AML-193 (cell line): ENCODE measurements around the gene SPRYD4.
"Not testable (repeated sequence)": the region's sequence is repeated elsewhere in the genome, so short reads cannot be mapped to it uniquely, and the experiment has no call there.

Experiments
- DNase-seq, 2 experiments: peaks; one replicate each; lab custom pipeline; 2025; lab: John Stamatoyannopoulos, UW

Gene SPRYD4

DNA sequence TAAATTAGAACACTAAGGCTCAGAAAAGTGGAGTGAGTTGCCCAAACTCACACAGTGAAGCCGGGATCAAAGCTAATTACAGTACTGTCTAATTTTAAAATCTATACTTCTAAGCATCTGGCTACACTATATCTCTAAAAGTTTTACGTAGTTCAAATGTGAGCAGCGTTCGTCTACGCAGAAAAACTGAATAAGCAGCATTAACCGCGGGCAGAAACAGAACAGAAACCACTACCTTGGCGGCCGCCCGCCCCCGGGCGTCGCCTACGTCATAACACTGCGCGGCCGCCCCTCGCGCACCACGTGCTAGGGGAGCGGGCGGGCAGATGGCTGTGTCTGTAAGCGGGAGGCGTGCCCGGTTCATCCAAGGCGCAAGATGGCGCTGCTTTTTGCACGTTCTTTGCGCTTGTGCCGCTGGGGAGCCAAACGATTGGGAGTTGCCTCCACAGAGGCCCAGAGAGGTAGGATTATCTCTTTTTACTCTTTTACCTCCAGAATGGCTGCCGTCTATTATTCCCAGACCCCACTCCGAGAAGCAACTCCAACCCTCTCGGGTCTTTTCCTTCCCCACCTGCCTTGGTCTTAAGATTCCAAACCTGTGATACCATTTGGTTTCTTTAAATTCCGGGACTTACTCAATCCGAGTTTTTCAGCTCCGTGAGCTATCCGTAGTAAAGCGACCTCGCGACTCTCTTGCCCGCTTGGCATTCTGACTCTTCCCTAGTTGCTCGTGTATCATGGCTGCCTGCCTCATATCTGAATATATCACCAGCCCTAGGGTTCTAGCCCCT lies at the start of gene SPRYD4:
SPRYD4 (plus strand) TSS at position 363 of the 791 bp plus-strand sequence; CDS start at position 377, 14 bp downstream.
- peak; percentile 83 to 91 for DNase-seq

DNA sequence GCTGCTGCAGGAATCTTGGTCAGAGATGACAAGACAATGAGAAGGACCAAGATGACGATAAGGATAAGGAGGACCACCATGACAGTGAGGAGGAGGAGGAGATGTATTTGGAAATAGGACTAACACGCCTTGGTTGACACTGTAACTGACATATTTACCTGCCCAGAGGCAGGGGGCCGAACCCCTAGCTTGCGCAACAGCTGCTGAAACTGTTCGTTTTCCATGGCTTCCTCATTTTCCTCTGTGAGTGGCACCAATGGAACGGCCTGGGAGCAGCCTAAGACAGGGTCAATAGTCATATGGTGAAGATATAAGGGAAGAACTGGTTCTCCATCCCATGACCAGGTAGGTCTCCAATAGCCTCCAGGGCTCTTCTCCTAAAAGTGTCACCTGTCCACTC lies 48.0 kb upstream of the SPRYD4 start:
- no peak for DNase-seq

DNA sequence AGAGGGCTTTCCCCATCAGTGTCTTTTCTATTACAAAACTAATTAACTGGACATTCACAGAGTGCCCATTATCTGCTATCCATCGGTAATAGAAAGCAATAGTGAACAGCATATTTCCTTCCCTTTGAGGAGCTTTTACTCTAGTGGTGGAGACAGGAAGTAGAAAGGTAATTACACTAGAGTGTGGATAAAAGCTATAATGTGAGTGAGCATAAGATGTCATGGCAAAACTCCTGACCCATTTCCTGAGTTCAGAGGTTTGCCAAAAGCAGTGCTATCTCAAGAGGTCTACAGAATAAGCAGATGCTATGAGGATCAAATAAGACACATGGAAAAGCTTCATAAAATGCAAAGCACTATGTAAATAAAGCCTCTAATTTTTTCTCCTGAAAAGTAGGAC lies 43.2 kb upstream of the SPRYD4 start:
- no peak for DNase-seq

DNA sequence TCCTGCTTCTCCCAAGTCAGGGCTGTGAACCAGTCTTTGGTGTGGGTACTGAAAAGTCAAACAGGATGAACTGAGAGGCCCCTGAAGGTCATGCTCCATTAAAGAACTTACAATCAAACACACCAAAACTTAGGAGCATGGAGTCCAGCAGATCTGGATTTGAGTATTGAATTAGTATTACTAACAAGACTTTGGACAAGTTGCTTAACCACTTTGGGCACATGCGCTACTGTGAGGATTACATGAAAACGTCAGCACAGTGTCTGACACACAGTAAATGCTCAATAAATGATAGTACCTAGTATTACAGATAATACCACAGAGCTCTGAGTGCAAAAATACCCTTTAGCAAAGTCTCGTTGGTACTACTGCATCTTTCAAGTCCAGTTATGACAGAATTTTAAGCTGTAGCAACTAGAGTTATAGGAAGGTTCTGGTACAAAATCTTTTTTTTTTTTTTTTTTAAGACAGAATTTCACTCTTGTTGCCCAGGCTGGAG lies 42.4 kb upstream of the SPRYD4 start:
- no peak for DNase-seq

DNA sequence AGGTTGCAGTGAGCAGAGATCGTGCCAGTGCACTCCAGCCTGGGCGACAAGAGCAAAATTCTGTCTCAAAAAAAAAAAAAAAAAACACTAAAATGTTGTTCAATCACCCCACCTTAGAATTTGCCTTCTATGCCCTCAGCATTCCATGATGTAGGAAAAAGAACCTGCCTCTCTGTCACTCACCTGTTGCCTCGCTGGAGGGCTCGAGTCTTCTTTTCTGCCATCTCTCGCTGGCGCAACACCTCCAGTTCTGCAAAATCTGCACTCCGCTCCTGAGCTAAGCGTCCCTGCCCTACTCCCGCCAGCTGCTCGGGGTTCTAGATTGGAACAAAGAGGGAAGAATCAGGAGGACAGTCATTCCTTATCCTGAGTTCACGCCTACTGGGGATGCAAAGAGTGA lies 37.1 kb upstream of the SPRYD4 start:
- no peak for DNase-seq

DNA sequence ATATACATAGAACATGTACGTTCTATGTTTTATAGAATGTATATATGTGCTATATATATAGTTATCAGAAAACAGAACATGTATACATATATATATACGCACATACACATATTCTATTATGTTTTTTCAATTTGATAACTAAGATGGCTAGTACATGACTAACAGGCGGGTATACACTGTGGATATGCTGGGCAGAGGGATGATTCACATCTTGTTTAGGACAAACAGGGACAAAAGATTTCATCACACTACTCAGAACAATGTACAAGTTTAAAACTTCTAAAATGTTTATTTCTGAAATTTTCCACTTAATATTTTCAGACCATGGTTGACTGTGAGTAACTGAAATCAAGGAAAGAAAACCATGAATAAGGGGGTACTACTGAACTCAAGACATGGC lies 36.5 kb upstream of the SPRYD4 start:
- DNase-seq: no peak

DNA sequence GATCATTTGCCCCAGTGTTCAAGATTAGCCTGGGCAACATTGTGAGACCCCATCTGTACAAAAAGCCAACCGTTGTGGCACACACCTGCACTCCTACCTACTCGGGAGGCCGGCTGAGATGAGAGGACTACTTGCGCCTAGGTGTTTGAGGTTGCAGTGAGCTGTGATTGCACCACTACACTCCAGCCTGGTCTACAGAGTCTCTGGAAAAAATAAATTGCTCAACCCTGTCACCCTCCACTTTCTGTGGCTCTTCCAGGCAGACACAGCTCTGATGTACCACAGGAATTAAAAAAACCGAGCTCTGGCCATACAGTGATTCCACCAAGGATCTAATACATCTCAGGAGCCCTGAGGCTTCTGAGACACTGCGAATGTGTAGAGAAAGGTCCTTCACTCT lies 33.5 kb upstream of the SPRYD4 start:
- DNase-seq: no peak

DNA sequence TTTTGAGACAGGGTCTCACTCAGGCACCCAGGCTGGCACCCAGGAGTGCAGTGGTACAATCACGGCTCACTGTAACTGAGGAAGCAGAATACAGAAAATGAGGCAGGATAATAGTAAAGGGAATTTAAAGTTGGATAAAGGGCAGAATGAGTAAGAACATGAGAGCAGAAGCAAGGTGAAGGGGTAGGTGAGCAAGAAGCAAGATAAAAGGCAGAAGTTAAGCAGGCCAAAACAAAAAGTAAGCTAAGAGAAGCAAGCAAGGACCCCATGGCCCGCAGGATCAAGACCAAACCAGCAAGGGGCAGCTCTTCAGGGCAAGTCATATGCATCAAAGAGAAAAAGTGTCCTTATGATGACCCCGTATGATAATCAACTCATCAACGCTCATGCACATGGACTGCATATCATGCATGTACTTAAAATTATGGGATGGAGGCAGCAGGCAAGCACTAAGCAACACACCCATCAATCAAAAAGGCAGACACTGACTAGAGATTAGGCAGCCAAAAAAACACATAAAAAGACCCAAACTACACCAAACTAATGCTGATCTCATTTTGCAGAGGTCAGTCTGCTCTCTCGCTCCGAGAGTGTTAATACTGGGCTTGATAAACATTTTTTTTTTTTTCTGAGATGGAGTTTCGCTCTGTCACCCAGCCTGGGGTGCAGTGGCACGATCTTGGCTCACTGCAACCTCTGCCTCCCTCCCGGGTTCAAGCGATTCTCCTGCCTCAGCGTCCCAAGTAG lies 30.8 kb upstream of the SPRYD4 start:
- no peak for DNase-seq

DNA sequence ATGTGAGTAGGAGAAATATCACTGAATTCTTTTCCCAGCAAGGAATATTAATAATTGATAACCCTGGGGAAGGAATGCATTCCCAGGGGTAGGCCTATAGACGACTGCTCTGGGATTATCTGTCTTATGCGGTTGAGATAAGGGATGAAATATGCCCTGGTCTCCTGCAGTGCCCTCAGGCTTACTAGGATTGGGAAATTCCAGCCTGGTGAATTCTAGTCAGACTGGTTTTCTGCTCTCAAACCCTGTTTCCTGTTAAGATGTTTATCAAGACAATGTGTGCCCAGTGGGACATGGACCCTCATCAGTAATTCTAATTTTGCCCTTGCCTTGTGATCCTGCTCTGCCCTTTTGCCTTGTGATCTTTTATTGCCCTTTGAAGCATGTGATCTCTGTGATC lies 25.2 kb upstream of the SPRYD4 start:
- DNase-seq: not testable (repeated sequence)

DNA sequence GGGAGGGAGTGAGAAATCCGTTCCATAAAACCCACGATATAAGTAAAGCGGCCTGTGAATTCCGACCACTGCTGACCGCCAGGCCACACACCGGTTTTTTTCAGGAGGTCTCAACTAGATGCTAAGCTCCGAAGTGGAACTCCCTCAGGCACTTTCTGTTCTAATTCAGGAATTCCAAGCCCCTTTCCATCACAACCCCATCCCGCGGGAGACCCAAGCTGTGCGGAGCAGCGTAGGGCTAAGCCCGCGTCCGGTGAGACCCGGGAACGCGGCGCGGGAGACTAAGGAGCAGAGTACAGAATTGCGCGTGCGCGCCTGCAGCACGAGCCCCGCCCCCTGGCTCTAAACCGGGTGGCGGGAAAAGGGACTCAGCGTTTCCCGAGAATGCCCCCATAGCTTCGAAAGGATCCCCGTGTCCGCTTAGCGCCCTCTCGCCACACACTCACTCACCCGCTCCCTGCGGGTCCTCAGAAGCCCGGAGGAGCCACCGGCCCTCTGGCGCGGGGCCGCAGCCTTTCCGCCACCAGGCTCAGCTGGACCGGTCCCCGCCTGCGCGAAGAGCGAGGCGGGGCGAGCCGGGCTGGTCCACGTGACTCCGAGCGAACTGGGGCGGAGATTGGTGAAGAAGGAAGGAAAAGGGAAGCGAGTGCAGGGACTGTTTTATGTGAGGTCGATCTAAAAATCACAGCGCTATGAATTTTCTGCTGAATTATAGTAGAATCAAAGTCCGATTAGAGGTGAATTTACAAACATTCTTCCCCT lies 19.3 kb upstream of the SPRYD4 start, which contains the start of gene TIMELESS:
TIMELESS (minus strand) TSS at position 567 of the 762 bp plus-strand sequence. CDS start 15,256 bp downstream, outside the sequence.
- DNase-seq: peak; percentile 82 to 87

DNA sequence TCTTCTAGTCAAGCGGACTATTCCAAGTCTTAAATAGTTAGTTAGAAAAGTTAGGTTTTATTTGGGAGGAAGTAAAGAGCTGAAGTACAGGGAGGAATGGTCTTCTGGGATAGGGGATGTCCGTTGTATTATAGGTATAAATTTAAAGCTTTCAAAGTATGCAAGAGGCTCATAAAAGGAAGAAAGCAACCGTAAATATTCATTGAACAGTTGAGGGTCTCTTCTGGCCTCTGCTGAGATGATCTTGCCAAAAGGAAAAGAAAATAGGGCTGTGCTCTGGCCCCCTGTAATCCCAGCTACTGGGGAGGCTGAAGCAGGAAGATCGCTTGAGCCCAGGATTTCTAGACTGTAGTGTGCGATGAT lies 18.8 kb upstream of the SPRYD4 start:
- DNase-seq: no peak

DNA sequence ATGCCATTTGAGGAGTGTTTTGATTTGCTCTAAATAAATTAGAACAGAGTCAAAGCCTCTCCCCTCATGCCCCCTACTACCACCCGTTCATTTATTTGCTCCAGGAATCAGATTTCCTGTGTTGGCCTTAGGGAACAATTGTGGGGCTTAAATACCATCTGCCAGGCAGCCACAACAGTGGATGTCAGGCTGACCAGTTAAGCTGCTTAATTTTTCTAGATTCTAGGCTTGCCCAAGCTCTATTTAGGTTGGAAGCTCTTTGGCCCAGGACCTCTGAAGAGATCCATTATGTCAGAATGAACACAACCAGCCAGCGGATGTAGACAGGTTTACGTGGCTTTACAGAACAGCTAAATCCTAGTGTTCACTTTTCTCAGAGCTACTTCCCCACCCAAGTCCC lies 18.1 kb upstream of the SPRYD4 start:
- no peak for DNase-seq

DNA sequence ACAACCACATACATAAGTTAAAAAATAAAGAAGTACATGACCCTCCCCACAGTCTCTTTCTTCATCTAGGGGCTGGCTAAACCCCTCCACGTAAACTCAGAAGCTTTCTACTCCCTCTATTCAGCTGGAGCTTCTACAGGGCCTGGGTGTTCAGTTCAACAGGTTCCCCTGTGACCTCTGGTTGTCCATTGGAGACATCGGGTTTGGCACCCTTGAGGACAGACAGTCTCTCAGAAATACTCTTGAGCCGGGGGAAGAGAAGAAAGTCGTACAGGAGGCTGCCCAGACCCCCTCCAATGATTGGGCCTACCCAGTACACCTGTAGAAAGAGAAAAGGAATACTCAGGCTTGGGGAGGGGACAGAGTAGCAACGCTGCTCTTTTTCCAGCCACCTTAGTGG lies 17.2 kb upstream of the SPRYD4 start:
- DNase-seq: no peak

DNA sequence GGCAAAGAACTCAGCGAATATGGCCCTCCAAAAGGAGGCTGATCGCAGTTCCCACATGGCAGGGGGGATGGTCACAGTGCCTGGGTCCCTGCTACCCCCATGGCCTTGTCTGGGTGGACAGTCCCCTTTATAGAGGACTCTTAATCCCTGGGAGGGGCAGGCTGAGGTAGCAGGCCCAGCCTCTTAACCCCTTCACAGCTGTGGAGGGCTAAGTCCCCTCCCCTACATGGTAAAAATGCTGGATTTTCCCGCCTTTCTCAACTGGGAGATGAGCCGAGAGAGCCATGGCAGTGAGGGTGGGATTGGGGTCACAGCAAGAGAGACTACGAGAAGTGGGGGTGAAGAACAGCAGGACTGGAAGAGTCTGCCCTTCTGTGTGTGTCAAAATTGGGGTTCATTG lies 13.8 kb upstream of the SPRYD4 start, which contains the start of gene MIP:
MIP (minus strand) TSS at position 101 of the 400 bp plus-strand sequence; CDS start at position 57, 44 bp downstream.
- no peak for DNase-seq

DNA sequence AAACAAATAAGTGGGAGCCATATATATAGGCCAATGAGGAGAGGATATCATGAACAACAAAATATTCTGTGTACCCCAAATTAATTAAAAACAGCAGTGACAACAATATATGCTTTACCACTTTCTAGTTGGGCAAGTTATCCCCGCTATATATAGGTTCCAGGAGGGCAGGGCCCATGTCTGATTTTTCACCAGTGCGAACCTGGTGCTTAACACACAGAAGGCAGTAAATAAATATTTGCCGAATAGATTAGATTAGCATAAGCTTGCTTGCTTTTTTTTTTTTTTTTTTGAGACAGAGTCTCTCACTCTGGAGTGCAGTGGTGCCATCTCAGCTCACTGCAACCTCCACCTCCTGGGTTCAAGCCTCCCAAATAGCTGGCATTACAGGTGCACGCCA lies 10.6 kb upstream of the SPRYD4 start:
- no peak for DNase-seq

DNA sequence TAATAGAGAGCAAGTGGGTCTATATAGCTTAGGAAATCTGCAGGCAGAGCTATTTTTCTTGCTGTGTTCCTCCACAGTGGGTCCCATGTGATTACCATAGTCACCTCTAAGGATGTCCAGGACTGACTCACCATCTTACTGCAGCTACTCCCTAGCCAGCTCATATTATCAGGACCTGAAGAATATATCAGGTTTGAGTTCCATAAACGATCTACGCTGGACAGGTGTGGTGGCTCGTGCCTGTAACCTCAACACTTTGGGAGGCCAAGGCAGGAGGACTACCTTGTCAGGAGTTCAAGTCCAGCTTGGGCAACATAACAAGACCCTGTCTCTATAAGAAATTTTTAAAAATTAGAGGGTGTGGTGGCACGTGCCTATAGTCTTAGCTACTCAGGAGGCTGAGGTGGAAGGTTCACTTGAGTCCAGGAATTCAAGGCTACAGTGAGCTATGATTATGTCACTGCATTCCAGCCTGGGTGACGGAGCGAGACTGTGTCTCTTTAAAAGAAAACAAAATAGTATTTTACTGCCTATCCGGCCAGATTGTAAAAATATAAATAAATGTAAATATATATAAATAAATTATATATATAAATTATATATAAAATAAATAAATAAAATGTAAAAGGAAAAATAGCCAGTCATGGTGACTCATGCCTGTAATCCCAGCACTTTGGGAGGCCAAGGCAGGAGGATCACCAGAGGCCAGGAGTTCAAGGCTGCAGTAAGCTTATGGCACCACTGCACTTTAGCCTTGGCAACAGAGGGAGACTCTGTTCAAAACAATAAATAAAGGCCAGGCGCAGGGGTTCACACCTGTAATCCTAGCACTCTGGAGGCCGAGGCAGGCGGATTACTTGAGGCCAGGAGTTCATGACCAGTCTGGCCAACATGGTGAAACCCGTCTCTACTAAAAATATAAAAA lies 6.9 kb upstream of the SPRYD4 start:
- no peak for DNase-seq

DNA sequence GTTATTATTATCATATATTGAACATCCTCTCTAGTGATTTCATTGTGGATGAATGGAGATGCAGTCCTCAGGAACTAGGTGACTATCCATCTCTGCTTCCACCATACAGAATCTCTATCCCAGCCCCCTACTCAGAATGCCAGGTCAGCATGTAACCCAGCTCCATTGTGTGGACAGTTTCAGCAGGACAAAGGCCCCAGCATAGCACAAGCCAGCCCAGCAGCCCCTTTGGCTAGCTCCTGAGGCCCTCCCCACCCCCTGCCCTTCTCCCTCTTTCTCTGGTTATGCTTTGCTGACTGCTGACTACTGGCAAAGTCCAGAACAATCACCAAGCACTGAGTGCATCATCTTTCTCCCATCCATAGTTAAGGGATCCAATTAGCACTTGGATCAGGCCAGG lies 5.8 kb upstream of the SPRYD4 start:
- no peak for DNase-seq

DNA sequence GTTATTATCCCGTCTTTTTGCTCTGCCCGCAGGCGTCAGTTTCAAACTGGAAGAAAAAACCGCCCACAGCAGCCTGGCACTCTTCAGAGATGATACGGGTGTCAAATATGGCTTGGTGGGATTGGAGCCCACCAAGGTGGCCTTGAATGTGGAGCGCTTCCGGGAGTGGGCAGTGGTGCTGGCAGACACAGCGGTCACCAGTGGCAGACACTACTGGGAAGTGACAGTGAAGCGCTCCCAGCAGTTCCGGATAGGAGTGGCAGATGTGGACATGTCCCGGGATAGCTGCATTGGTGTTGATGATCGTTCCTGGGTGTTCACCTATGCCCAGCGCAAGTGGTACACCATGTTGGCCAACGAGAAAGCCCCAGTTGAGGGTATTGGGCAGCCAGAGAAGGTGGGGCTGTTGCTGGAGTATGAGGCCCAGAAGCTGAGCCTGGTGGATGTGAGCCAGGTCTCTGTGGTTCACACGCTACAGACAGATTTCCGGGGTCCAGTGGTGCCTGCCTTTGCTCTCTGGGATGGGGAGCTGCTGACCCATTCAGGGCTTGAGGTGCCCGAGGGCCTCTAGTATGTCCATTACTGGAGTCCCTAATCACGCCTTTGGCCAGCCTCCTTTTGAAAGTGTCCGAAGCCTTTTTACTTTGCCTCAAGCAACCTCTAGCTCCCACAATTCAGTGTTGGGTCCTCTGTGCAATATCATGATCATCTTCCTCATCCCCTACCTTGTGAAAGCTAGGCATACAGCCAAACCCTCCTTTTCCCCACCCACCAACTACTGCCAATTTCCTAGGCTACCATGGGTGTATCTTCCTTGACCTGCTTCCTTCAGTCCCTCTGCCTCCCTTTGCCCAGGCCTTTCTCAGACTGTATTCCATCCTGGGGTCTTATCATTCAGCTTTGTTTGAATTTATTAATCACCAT lies 891 bp downstream of the SPRYD4 start:
- DNase-seq: peak in 1 of 2 experiments; percentile 50

DNA sequence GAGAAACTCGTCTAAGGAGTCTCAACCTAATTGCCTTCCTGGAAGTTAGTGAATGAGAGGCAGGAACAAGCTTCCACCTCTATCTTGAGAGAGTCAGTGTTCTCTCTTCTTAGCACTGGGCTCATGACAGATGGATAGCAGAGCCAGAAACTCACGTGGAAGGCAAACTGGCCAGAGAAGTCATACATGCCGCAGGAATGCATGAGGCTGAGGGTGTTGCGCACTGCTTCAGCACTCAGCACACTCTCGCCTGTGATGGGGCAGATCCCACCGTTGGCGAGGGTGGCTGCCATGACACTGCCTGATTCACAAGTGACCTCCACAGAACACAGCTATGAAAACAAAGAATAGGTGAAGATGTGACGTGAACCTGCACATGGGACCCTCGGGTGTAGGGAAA lies 6.0 kb downstream of the SPRYD4 start:
- no peak for DNase-seq

DNA sequence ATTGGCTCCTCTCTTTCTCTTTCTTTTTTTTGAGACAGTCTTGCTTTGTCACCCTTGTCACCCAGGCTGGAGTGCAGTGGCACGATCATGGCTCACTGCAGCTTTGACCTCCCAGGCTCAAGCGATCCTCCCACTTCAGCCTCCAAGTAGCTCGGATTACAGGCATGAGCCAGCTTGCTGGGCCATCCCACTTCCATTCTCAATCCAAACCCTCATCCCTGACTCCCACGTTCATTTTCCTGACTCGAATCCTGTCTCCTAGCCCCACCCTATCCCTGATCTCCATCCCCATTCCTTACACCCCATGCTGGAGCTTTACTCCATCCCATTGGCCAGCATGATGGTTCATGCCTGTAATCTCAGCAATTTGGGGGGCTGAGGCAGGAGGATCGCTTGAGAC lies 7.8 kb downstream of the SPRYD4 start:
- no peak for DNase-seq
